ENCODE data around the gene FHIT.
"Not testable (repeated sequence)": the region's sequence is repeated elsewhere in the genome, so short reads cannot be mapped to it uniquely, and the experiment has no call there.

FHIT gene

GRCh38 chr3:61052851-61053250, 198.4 kb downstream of the FHIT start:
- TF ChIP-seq CTCF (IDR thresholded peaks at IDR 0.05; ENCODE audit: low read depth, low read length) = no peak
- no peak overlapping the region for H3K4me3 ChIP-seq (ENCODE audit: low read depth, low read length)

- TF ChIP-seq CTCF (IDR thresholded peaks at IDR 0.05; ENCODE audit: low read depth, low read length) = no peak
- H3K4me3 ChIP-seq (ENCODE audit: low read depth, low read length) = no peak overlapping the region
These were observed 199.6 kb downstream of the FHIT start for GRCh38 chr3:61051666-61052065.

GRCh38 chr3:61045169-61045568, 206.1 kb downstream of the FHIT start:
- not testable (repeated sequence) for H3K4me3 ChIP-seq (ENCODE audit: low read depth, low read length)

GRCh38 chr3:61043156-61043555, 208.1 kb downstream of the FHIT start:
- TF ChIP-seq CTCF (IDR thresholded peaks at IDR 0.05; ENCODE audit: low read depth, low read length) = no peak
- no peak overlapping the region for H3K4me3 ChIP-seq (ENCODE audit: low read depth, low read length)

- TF ChIP-seq CTCF (IDR thresholded peaks at IDR 0.05; ENCODE audit: low read depth, low read length) = no peak
These were observed 210.6 kb downstream of the FHIT start for GRCh38 chr3:61040618-61041017.

GRCh38 chr3:61035573-61035972, 215.7 kb downstream of the FHIT start:
- no peak for TF ChIP-seq CTCF (IDR thresholded peaks at IDR 0.05; ENCODE audit: low read depth, low read length)

More at GRCh38 chr3:61040618-61041017, 210.6 kb downstream of the FHIT start:
- H3K4me3 ChIP-seq (ENCODE audit: low read depth, low read length) = no peak overlapping the region

GRCh38 chr3:61032991-61033390, 218.3 kb downstream of the FHIT start:
- TF ChIP-seq CTCF (IDR thresholded peaks at IDR 0.05; ENCODE audit: low read depth, low read length) = no peak
- H3K4me3 ChIP-seq (ENCODE audit: low read depth, low read length) = no peak overlapping the region

More at GRCh38 chr3:61035573-61035972, 215.7 kb downstream of the FHIT start:
- H3K4me3 ChIP-seq (ENCODE audit: low read depth, low read length) = no peak overlapping the region

- no peak for TF ChIP-seq CTCF (IDR thresholded peaks at IDR 0.05; ENCODE audit: low read depth, low read length)
- no peak overlapping the region for H3K4me3 ChIP-seq (ENCODE audit: low read depth, low read length)
These were observed 219.7 kb downstream of the FHIT start for GRCh38 chr3:61031503-61031902.
